NCI-H748 treated with DMSO at 0.1 percent for 48 hours (cell line): ENCODE data around the gene CREB5.
"Not testable (repeated sequence)": the region's sequence is repeated elsewhere in the genome, so short reads cannot be mapped to it uniquely, and the experiment has no call there.

Experiments used
- DNase-seq: peaks from one replicate; lab custom pipeline; 2025; lab: John Stamatoyannopoulos, UW

CREB5 gene

DNA sequence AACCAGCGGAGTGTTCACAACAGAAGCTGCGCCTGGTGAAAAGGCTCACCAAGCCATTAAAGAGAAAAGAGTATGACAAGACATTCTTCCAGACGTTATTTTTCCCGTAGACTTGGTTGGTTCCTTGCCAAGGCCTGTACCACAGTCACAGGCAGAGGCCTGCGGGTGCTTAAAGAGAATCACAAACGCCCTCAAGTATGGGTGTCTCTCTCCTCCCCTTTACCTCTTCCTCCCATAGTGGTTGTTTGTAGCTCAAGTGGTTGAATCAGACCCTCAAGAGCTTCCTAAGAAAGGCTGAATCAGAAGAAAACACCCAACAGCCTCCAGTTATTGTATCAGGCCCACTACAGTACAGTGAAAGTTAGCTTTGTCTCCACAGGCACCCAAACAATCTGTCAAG, 169.0 kb downstream of the CREB5 start:
- DNase-seq = no peak

- DNase-seq = no peak
Observed at GRCh38 chr7:28582226-28582625, 169.9 kb downstream of the CREB5 start.

GRCh38 chr7:28584235-28584634, 171.9 kb downstream of the CREB5 start:
- no peak for DNase-seq

DNA sequence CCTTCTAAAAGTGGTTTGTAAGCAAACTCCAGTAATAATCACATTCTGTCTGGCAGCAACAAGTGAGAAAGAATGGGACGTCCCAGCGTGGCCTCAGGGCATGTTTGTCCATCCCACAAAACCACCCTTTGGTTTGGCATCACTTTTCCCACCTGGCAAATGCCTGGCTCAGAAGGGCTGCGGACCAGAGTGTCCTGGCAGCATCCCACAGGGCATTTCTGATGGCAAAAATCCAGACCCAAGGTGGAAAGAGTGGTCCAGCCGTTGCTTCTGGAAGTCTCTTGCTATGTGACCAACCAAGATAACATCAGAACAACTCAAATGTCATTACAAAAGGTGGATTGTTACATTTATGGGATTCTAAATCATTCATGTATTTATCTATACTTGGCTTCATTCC, 174.4 kb downstream of the CREB5 start:
- DNase-seq = no peak

DNA sequence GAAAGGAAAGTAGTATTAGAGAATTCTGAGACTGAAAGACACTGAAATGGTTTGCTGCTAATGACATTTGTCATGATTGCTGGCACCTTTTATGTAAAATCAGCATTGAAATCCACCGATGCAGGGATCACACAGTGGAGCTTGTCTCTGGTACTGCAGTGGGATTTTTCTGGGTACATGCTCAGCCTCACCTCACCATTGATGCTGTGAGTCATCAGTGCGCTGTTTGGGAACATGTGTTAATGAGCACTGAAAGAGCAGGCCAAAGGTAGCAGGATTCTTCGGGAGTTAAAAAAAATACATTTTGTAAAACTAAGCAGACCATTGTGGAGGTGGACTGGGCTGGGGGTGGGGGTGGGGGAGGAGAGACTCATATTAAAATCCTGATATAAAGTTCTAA, 174.9 kb downstream of the CREB5 start:
- DNase-seq = no peak

DNA sequence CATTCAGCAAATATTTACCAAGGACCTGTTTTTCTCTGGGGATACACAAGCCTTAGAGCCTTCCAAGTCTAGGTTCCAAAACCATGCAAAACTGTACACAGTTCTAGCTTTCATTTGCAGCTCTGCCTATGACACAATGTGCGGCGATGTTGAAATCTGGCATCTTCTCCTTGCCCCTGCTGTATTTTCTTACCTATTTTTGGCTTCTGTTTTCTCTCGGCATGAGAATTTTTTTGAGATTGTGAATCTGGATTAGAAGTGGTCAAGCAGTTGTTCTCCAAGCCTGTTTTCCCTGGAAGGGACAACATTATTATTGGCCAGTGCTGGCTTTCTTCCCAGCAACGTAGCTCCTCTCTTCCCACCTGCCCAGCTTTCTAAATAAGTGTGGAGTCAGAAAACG, 176.3 kb downstream of the CREB5 start:
- DNase-seq = no peak

DNA sequence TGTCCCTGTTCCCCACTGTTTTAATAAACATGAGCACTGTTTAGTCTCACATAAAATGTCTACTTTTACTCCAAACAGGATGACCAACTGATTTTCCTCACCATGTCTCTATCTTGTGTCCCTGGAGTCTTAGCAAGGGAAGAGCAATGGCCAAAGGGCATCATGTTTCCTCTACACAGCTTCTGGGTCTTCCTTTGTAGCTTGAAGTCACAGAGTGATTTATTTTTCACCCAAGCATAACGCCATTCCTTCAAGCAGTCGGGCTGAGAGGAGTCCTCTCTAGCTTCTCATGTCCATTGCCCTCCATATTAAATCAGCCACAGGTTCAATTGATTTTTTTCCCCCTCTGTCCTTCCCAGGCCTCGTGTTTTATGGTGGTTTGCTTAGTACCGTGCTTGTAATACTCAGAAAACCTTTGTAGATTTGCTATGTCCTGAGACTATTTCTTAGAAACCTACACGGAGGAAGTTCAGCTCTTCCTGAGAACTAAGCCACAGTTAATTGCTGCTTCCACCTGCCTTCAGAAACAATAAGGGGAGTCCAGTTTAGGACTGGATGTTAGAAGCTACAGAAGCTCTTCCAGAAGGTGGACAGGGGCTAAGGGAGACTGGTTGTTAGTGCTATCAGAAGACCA, 178.8 kb downstream of the CREB5 start:
- DNase-seq = no peak

DNA sequence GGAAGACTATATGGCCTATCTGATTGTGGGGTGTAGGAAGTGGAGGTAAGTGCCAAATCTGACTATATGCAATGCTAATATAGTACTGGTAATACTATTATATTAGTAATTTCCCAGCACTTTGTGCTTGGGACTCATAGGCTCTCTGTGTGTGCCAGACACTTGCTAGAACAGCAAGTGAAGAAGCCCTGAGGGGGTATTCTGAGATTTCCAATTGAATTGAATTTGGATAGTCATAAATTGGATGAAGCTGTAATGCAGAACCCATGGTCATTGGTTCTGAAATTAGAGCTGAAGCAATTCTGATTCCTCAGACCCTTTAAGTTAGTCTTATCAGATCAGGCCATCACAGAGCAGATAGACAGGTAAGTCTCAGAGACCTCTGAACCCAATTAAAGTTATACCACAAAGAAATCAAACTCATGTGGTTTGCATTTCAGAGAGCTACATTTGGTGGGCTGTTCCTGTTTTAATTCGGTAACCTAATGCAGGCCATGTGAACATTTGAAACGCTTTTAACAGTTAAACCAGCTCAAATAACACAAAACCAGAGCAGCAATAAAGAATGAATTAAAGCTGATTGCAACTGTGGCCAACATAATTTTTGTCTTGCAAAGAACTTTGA, 179.5 kb downstream of the CREB5 start:
- DNase-seq = no peak

DNA sequence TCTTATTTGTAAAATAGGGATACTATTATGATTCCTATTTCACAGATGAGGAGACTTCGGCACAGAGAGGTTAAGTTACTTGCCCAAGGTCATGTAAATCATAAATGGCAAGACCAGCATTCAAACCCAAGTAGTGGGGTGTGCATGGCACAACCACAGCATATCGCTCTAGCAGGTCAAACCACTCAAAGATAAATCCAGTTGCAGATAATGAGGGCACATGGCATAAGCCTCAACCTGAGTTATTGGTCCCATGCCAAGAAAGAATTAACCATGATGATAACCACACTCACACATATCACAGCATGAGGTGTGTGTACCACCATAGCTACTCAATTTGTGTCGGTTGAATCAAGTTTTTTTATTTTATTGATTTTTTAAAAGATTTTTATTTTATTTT, 180.5 kb downstream of the CREB5 start:
- no peak for DNase-seq

DNA sequence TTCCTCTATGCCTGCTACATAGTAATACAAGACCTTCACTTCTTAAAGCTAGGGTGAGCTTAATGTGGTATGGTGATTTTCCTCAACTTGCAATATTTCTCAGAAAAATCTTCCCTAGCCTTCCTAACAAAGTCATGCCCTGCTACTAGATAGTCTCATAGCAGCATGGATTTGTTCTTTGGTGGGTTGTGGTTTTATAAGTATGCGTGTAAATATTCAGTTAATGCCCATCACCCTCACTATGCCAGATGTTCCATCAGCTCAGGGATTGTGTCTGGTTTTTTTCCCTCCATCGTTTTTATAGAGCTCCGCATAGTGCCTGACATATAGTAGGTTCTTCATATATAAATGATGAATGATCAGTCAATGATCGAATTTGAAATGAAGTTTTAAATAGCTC, 182.8 kb downstream of the CREB5 start:
- DNase-seq = no peak

- no peak for DNase-seq
Observed at GRCh38 chr7:28595801-28596200, 183.5 kb downstream of the CREB5 start.

DNA sequence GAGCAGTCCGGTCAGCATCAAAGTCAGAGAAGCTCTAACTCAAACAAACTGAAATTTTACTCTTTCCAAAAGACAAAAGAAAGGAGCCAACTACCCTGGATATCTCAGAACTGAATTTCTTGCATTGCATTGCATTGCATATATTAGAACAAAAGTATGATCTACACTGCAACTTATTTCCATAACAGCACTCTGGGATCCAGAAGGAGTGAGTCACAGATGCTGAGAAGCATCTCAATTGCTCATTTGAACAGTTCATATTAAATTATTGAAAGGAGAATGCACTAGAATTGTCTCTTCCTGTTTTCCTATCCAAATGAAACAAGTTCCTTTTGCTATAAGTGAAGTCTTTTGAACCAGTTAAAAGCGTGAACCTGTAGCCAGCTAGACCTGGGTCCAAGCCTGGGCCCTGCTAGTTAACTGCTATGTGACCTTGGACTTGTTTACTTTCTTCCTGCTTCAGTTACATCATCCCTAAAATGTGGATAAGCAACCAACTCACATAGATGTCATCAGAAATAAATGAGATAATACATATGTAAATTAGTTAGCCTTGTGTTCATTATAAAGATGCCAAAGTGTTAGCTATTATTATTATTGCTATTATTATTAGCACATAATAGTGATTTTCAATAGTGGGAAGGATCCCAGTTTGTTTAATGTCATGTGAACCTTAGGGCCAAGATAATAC, 184.1 kb downstream of the CREB5 start:
- no peak for DNase-seq

DNA sequence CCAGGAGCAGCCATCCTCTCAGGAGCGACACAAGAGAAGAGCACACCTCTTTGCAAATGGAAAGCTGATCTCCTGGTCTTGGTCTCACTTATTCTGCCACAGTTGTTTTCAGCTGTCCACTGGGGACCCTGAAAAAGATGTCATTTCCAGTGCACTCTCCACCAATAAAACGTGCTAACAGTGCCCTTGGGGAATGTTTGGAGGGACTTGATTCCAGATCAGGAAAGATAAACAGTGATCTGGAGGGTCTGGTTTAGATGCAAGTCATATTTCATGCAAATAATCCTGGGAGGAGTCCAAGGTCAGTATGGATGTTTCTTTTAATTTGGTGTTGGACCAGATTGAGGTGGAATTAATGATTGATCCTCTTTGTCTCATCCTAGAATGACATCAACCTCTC, 185.0 kb downstream of the CREB5 start:
- DNase-seq = no peak

- not testable (repeated sequence) for DNase-seq
Observed at GRCh38 chr7:28598037-28598436, 185.7 kb downstream of the CREB5 start.

DNA sequence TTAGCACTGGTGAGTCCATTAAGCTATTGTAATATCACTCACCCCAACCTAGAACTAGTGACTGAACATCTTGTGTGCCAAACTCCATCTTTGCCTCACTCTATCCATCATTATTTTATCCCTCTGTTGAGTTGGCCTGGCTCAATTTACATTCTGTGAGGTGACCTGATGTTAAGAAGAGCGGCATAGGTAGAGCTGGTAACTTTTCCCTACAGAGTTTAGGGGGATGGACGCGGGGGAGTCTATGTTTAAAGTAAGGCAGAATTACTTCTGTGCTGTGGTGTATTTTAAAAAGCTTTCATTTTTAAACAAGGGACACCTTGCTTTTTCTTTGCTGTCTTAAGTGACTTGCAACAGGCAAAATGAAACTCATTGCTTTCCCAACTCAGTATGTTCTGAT, 186.3 kb downstream of the CREB5 start:
- DNase-seq = no peak

DNA sequence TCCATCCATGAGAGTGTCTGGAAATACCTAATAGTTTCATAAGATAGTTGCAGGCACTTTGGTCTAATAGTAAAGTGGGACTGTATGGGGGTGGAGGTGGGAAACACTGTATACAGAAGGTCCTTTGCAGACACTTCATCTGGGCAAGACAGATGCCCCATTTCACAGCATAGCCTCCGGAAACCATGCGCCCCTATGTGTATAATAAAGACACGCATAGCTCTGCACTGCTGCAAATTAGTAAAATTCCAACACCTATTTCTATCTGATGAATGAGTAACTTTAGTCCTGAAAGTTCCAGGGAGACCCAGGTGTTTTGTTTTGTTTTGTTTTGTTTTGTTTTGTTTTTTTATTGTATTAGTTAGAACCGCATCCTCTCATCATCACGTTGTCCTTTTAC, 187.1 kb downstream of the CREB5 start:
- DNase-seq = no peak

DNA sequence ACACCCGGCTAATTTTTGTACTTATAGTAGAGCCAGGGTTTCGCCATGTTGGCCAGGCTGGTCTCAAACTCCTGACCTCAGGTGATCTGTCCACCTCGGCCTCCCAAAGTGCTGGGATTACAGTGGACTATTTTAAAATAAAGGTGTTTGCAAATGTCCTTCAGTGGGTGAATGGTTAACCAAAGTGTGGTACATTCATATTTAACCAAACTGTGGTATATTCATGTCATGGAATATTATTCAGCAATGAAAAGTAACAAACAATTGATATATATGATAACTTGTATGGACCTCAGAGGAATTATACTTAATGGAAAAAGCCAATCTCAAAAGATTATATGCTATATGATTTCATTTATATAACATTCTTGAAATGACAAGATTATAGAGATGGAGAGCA, 190.0 kb downstream of the CREB5 start:
- DNase-seq = no peak

DNA sequence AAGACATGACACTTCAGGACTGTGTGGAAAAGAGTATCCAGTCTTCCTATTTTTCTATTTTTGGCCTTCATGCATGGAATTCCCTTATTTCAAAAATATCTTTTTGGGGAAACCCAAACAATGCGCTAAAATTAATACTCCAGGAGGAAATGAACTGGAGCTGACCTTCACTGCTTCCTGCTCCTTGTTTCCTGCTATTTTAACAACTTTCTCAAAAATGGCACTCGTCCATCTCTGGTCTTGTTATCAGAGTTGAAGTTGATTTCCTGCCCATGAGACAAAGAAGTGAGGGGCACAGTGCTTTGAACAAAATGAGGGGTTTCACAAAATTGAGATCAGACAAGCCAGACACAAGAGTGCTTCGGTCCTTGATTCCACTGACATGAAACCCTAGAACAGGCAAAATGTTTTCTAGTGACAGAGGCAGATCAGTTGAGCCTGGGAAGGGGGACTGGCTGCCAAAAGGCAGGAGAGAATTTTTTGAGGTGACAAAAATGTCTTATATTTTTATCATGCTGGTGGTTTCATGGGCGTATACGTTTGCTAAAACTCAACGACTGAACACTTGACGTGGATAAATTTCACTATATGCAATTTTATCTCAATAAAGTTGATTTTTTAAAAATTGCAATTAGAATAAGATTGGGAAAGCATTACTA, 193.2 kb downstream of the CREB5 start:
- DNase-seq = no peak

- no peak for DNase-seq
Observed at GRCh38 chr7:28606421-28606820, 194.1 kb downstream of the CREB5 start.

DNA sequence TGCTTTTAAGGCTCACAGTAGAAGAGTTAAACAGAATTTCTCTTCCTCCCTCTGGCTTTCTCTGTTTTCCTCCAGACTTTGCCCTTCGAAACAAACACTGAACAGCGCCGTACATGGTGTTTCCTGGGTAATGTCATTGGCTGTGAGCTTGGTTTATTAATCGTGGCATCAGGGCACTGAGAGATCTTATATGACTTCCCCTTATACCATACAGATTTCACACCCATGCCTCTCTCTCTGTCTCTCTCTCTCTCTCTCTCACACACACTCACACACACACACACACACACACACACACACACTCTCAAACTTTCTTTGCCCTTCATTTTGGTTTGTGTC, 195.5 kb downstream of the CREB5 start:
- DNase-seq = no peak

- no peak for DNase-seq
Observed at GRCh38 chr7:28608237-28608656, 195.9 kb downstream of the CREB5 start.

GRCh38 chr7:28608731-28609130, 196.4 kb downstream of the CREB5 start:
- no peak for DNase-seq

DNA sequence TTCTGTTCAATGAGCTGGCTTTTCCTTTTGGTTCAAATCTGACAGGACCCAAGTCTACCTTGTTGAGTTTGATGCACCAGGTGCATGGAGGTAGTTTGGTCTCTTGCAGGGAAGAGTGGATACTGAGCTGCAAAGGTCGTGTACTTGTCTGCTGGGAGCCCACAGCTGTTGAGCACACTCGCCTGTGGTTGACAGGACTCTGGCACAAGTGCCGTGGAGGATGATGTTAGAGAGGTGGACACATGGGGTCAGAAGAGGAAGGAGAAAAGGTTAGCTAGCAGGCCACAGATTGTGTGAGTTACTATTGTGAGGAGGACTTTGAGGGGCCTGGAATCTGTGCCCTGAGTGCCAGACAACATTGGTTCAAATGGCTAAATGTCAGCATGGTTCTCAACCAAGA, 197.3 kb downstream of the CREB5 start:
- DNase-seq = no peak
